GM18508 (cell line): Measurements from ENCODE around the gene SETBP1.

ENCODE experiments used
- ATAC-seq: cut with Tn5 transposase; IDR thresholded peaks from one replicate; pipeline ENCODE4 v1.9.1; 2021; ENCODE audit warnings: moderate number of reproducible peaks; ENCODE audit not compliant: insufficient read depth, unreplicated experiment

Gene SETBP1

GRCh38 chr18:44987371-44987770, 306.7 kb downstream of the SETBP1 start:
- no peak for ATAC-seq

GRCh38 chr18:44988821-44989587, 308.3 kb downstream of the SETBP1 start:
- ATAC-seq: no peak

- peak; percentile 70 for ATAC-seq
Measured at GRCh38 chr18:44996261-44996660, 315.6 kb downstream of the SETBP1 start.

GRCh38 chr18:44997174-44997573, 316.5 kb downstream of the SETBP1 start:
- no peak for ATAC-seq

- no peak for ATAC-seq
Measured at GRCh38 chr18:44998360-44998759, 317.7 kb downstream of the SETBP1 start.

GRCh38 chr18:45004546-45005080, 323.9 kb downstream of the SETBP1 start:
- no peak for ATAC-seq

GRCh38 chr18:45006934-45007333, 326.2 kb downstream of the SETBP1 start:
- ATAC-seq: no peak

- no peak for ATAC-seq
Measured at GRCh38 chr18:45007531-45007930, 326.8 kb downstream of the SETBP1 start.

GRCh38 chr18:45008694-45009413, 328.2 kb downstream of the SETBP1 start:
- no peak for ATAC-seq

- no peak for ATAC-seq
Measured at GRCh38 chr18:45009756-45010155, 329.1 kb downstream of the SETBP1 start.

GRCh38 chr18:45012286-45012685, 331.6 kb downstream of the SETBP1 start:
- no peak for ATAC-seq

- ATAC-seq: no peak
Measured at GRCh38 chr18:45014047-45014501, 333.4 kb downstream of the SETBP1 start.

- ATAC-seq: no peak
Measured at GRCh38 chr18:45015788-45016128, 335.1 kb downstream of the SETBP1 start.

- ATAC-seq: no peak
Measured at GRCh38 chr18:45019469-45019868, 338.8 kb downstream of the SETBP1 start.

- no peak for ATAC-seq
Measured at GRCh38 chr18:45023519-45023918, 342.8 kb downstream of the SETBP1 start.

GRCh38 chr18:45024357-45025088, 343.8 kb downstream of the SETBP1 start:
- no peak for ATAC-seq

GRCh38 chr18:45025089-45025450, 344.4 kb downstream of the SETBP1 start:
- no peak for ATAC-seq

GRCh38 chr18:45026162-45026561, 345.5 kb downstream of the SETBP1 start:
- no peak for ATAC-seq

GRCh38 chr18:45034179-45034578, 353.5 kb downstream of the SETBP1 start:
- no peak for ATAC-seq

GRCh38 chr18:45037618-45038017, 356.9 kb downstream of the SETBP1 start:
- no peak for ATAC-seq

GRCh38 chr18:45039376-45039775, 358.7 kb downstream of the SETBP1 start:
- ATAC-seq: no peak
